Skeletal muscle satellite cell (primary cell): ENCODE results near the gene SH3TC1.

Source experiments
- H3K27me3 ChIP-seq: 2 replicates; pipeline ENCODE4 v1.7.0; 2013; ENCODE audit warnings: low read length; ENCODE audit not compliant: control insufficient read depth, insufficient read depth
- H3K36me3 ChIP-seq: 2 replicates; pipeline ENCODE4 v1.7.0; 2013; ENCODE audit warnings: mild to moderate bottlenecking, control low read depth, low read length; ENCODE audit not compliant: insufficient read depth
- H3K4me1 ChIP-seq: 2 replicates; pipeline ENCODE4 v1.7.0; 2013; ENCODE audit warnings: low read length; ENCODE audit not compliant: control insufficient read depth, insufficient read depth
- H3K4me2 ChIP-seq: 2 replicates; pipeline ENCODE4 v1.7.0; 2013; ENCODE audit warnings: mild to moderate bottlenecking, low read length
- H3K4me3 ChIP-seq: 2 replicates; pipeline ENCODE4 v1.7.0; 2013; ENCODE audit warnings: low read length
- H3K9ac ChIP-seq: 2 replicates; pipeline ENCODE4 v1.7.0; 2013; ENCODE audit warnings: mild to moderate bottlenecking, low read depth, low read length, moderate library complexity
- H3K9me3 ChIP-seq: replicated peaks from 2 replicates; pipeline ENCODE4 v1.7.0; 2013; ENCODE audit warnings: mild to moderate bottlenecking, control low read depth, low read length

The SH3TC1 gene

GRCh38 chr4:8214136-8214535, 15.0 kb downstream of the SH3TC1 start:
- H3K9ac ChIP-seq, result no peak overlapping the region
- no peaks in the 10 kb centered on the region for H3K36me3 ChIP-seq
- peaks cover 3% of the 10 kb centered on the region for H3K27me3 ChIP-seq
- H3K9me3 ChIP-seq, result no peaks in the 10 kb centered on the region
- no peak overlapping the region for H3K4me2 ChIP-seq
- H3K4me1 ChIP-seq, result peaks cover 7% of the 10 kb centered on the region
- H3K4me3 ChIP-seq, result no peak overlapping the region

- Histone ChIP-seq H3K9me3 (no peaks in the 10 kb centered on the region), H3K36me3 (no peaks in the 10 kb centered on the region), H3K4me3 (no peak overlapping the region), H3K27me3 (peaks cover 8% of the 10 kb centered on the region), H3K4me1 (peaks cover 7% of the 10 kb centered on the region), H3K4me2 (no peak overlapping the region), H3K9ac (no peak overlapping the region)
These were observed 15.9 kb downstream of the SH3TC1 start for GRCh38 chr4:8215001-8215427.

GRCh38 chr4:8215641-8216442, 16.8 kb downstream of the SH3TC1 start:
- H3K9ac ChIP-seq, result no peak overlapping the region
- H3K4me1 ChIP-seq, result peaks cover 7% of the 10 kb centered on the region
- H3K9me3 ChIP-seq, result no peaks in the 10 kb centered on the region
- no peak overlapping the region for H3K4me3 ChIP-seq
- H3K27me3 ChIP-seq, result peaks cover 8% of the 10 kb centered on the region
- H3K36me3 ChIP-seq, result no peaks in the 10 kb centered on the region
- H3K4me2 ChIP-seq, result no peak overlapping the region

- H3K4me2 ChIP-seq, result no peak overlapping the region
- H3K4me1 ChIP-seq, result peaks cover 7% of the 10 kb centered on the region
- H3K27me3 ChIP-seq, result peaks cover 8% of the 10 kb centered on the region
- H3K36me3 ChIP-seq, result no peaks in the 10 kb centered on the region
- no peak overlapping the region for H3K9ac ChIP-seq
- H3K4me3 ChIP-seq, result no peak overlapping the region
- no peaks in the 10 kb centered on the region for H3K9me3 ChIP-seq
These were observed 17.6 kb downstream of the SH3TC1 start for GRCh38 chr4:8216443-8217245.

- Histone ChIP-seq H3K4me1 (peaks cover 7% of the 10 kb centered on the region), H3K4me3 (no peak overlapping the region), H3K36me3 (no peaks in the 10 kb centered on the region)
These were observed 18.1 kb downstream of the SH3TC1 start for GRCh38 chr4:8217246-8217511.

GRCh38 chr4:8217871-8218270, 18.8 kb downstream of the SH3TC1 start:
- Histone ChIP-seq H3K4me1 (peaks cover 7% of the 10 kb centered on the region), H3K27me3 (peaks cover 8% of the 10 kb centered on the region), H3K9me3 (no peaks in the 10 kb centered on the region), H3K4me2 (no peak overlapping the region), H3K9ac (no peak overlapping the region), H3K36me3 (no peaks in the 10 kb centered on the region), H3K4me3 (no peak overlapping the region)

More at GRCh38 chr4:8217246-8217511, 18.1 kb downstream of the SH3TC1 start:
- Histone ChIP-seq H3K4me2 (no peak overlapping the region), H3K9ac (no peak overlapping the region), H3K27me3 (peaks cover 8% of the 10 kb centered on the region), H3K9me3 (no peaks in the 10 kb centered on the region)

GRCh38 chr4:8218371-8219031, 19.4 kb downstream of the SH3TC1 start:
- H3K4me3 ChIP-seq, result no peak overlapping the region
- H3K9ac ChIP-seq, result no peak overlapping the region
- no peaks in the 10 kb centered on the region for H3K36me3 ChIP-seq
- H3K4me1 ChIP-seq, result peaks cover 7% of the 10 kb centered on the region
- H3K4me2 ChIP-seq, result no peak overlapping the region
- peaks cover 8% of the 10 kb centered on the region for H3K27me3 ChIP-seq
- no peaks in the 10 kb centered on the region for H3K9me3 ChIP-seq

GRCh38 chr4:8219236-8219635, 20.1 kb downstream of the SH3TC1 start:
- Histone ChIP-seq H3K9me3 (no peaks in the 10 kb centered on the region), H3K36me3 (no peaks in the 10 kb centered on the region), H3K4me2 (no peak overlapping the region), H3K4me3 (no peak overlapping the region), H3K9ac (no peak overlapping the region), H3K4me1 (peaks cover 7% of the 10 kb centered on the region), H3K27me3 (peaks cover 8% of the 10 kb centered on the region)

- H3K9ac ChIP-seq, result no peak overlapping the region
- H3K9me3 ChIP-seq, result no peaks in the 10 kb centered on the region
- peaks cover 8% of the 10 kb centered on the region for H3K27me3 ChIP-seq
- H3K4me2 ChIP-seq, result no peak overlapping the region
- no peaks in the 10 kb centered on the region for H3K4me1 ChIP-seq
- H3K36me3 ChIP-seq, result no peaks in the 10 kb centered on the region
- no peak overlapping the region for H3K4me3 ChIP-seq
These were observed 21.8 kb downstream of the SH3TC1 start for GRCh38 chr4:8220661-8221450.

GRCh38 chr4:8221476-8221875, 22.4 kb downstream of the SH3TC1 start:
- no peaks in the 10 kb centered on the region for H3K9me3 ChIP-seq
- no peak overlapping the region for H3K9ac ChIP-seq
- H3K27me3 ChIP-seq, result peaks cover 8% of the 10 kb centered on the region
- H3K4me3 ChIP-seq, result no peak overlapping the region
- no peaks in the 10 kb centered on the region for H3K36me3 ChIP-seq
- no peak overlapping the region for H3K4me2 ChIP-seq
- H3K4me1 ChIP-seq, result no peaks in the 10 kb centered on the region

GRCh38 chr4:8221985-8222384, 22.9 kb downstream of the SH3TC1 start:
- no peaks in the 10 kb centered on the region for H3K4me1 ChIP-seq

More at GRCh38 chr4:8221985-8222384, 22.9 kb downstream of the SH3TC1 start:
- Histone ChIP-seq H3K4me3 (no peak overlapping the region), H3K36me3 (no peaks in the 10 kb centered on the region), H3K4me2 (no peak overlapping the region), H3K27me3 (peaks cover 8% of the 10 kb centered on the region), H3K9ac (no peak overlapping the region), H3K9me3 (no peaks in the 10 kb centered on the region)
